Measurements from ENCODE around the gene MYT1.

DNA sequence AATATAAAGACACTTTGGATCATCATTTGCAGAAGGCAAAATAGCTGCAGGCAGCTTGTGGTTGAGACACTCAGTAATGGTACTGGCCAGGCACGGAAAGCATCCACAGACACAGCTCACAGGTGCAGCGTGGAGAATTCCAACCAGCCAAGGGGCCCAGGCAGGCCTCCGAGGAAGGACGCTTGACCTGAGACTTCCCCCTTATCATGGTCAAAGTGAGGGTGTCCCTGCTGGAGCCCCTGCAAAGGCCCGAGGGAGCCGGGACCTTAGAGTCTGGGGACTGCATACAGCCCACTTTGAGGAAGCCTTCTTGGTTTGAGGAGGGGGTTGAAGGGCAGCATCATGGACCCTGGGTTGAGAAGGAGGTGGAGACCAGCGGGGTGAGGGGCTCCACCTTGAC is 15.1 kb upstream of the MYT1 start:
- TF ChIP-seq EP300 (IDR thresholded peaks at IDR 0.05; ENCODE audit: borderline replicate concordance in 1 of 2, low read depth in 1 of 2, low read length in 1 of 2) (no peak), CTCF (IDR thresholded peaks at IDR 0.05) (no peak), NFIC (IDR thresholded peaks at IDR 0.05; ENCODE audit: borderline replicate concordance) (no peak), POLR2AphosphoS5 (IDR thresholded peaks at IDR 0.05; ENCODE audit: low read depth, low read length) (no peak), EZH2phosphoT487 (IDR thresholded peaks at IDR 0.05; ENCODE audit: borderline replicate concordance, low read depth) (no peak), IRF3 (IDR thresholded peaks at IDR 0.05; ENCODE audit: low read depth, low read length) (no peak), FOSL2 (IDR thresholded peaks at IDR 0.05; ENCODE audit: borderline replicate concordance, low read depth) (no peak), MAX (IDR thresholded peaks at IDR 0.05; ENCODE audit: low read depth) (no peak), NRF1 (IDR thresholded peaks at IDR 0.05; ENCODE audit: low read depth, low read length) (no peak), CHD2 (IDR thresholded peaks at IDR 0.05; ENCODE audit: low read length, partially characterized antibody) (no peak), GABPA (IDR thresholded peaks at IDR 0.05; ENCODE audit: low read depth) (no peak)
- TF ChIP-seq, protein P1, sequence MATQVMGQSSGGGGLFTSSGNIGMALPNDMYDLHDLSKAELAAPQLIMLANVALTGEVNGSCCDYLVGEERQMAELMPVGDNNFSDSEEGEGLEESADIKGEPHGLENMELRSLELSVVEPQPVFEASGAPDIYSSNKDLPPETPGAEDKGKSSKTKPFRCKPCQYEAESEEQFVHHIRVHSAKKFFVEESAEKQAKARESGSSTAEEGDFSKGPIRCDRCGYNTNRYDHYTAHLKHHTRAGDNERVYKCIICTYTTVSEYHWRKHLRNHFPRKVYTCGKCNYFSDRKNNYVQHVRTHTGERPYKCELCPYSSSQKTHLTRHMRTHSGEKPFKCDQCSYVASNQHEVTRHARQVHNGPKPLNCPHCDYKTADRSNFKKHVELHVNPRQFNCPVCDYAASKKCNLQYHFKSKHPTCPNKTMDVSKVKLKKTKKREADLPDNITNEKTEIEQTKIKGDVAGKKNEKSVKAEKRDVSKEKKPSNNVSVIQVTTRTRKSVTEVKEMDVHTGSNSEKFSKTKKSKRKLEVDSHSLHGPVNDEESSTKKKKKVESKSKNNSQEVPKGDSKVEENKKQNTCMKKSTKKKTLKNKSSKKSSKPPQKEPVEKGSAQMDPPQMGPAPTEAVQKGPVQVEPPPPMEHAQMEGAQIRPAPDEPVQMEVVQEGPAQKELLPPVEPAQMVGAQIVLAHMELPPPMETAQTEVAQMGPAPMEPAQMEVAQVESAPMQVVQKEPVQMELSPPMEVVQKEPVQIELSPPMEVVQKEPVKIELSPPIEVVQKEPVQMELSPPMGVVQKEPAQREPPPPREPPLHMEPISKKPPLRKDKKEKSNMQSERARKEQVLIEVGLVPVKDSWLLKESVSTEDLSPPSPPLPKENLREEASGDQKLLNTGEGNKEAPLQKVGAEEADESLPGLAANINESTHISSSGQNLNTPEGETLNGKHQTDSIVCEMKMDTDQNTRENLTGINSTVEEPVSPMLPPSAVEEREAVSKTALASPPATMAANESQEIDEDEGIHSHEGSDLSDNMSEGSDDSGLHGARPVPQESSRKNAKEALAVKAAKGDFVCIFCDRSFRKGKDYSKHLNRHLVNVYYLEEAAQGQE (IDR thresholded peaks at IDR 0.05; ENCODE audit: low read depth, low read length), result no peak
